PFSK-1 (cell line): ENCODE measurements around the gene MAGI2.

Experiments used
- FOXP2 ChIP-seq: optimal IDR thresholded peaks from 2 replicates; pipeline ENCODE3; 2011; ENCODE audit warnings: borderline replicate concordance, control low read depth, inconsistent platforms; ENCODE audit not compliant: insufficient read depth; ENCODE audit errors: extremely low read length, extremely low read depth
- POLR2AphosphoS5 ChIP-seq: IDR thresholded peaks from 2 replicates; pipeline ENCODE4 v1.6.1; 2012; ENCODE audit warnings: low read depth, mild to moderate bottlenecking, control low read depth, low read length, moderate library complexity
- REST ChIP-seq, 2 experiments: IDR thresholded peaks; 2 replicates each; pipeline versions ENCODE4 v1.6.1 to v1.8.0; 2011 to 2012; ENCODE audit warnings: low read depth in 2 of 2, low read length in 2 of 2, control low read depth in 1 of 2, inconsistent platforms in 1 of 2, mild to moderate bottlenecking in 1 of 2, moderate library complexity in 1 of 2; ENCODE audit not compliant: insufficient read depth in 1 of 2
- SIN3A ChIP-seq: IDR thresholded peaks from 2 replicates; pipeline ENCODE4 v1.6.1; 2012; ENCODE audit warnings: mild to moderate bottlenecking, low read length, moderate library complexity, borderline replicate concordance; ENCODE audit not compliant: insufficient read depth
- TAF1 ChIP-seq: IDR thresholded peaks from 2 replicates; pipeline ENCODE4 v1.6.1; 2012; ENCODE audit warnings: low read length, control low read depth, borderline replicate concordance; ENCODE audit not compliant: insufficient read depth

Gene MAGI2

DNA sequence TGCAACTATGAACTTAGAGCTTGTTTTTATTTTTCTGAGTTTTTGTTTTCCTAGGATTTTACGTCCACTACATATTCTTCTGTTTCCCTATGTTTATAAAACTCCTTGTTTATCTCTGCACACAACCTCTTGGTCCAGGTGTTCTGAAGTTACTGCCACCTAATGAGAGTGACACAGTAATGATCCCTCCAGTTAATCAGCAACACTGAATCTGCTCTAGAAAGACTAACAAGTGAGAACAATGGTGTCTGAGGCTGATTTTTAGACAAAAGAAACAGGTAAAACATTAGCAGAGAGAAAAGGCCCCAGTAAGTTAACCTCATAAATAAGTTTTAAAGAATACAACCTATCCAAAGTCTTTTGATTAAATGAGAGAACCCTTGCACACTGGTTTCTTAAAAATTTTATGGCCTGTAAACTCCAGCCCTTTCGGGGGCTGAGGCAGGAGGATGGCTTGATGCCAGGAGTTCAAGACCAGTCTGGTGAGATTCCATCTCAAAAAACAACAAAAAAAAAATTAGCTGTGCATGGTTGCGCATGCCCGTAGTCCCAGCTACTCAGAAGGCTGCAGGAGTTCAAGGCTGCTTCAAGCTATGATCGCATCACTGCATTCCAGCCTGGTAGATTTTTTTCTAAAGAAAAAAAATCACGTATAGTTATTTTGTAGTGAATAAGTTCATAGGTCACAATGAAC lies 397.6 kb downstream of the MAGI2 start:
- no peak for TF ChIP-seq TAF1
- TF ChIP-seq POLR2AphosphoS5, result no peak
- TF ChIP-seq SIN3A, result no peak
- TF ChIP-seq FOXP2, result no peak
- no peak for TF ChIP-seq REST (IDR thresholded peaks at IDR 0.05; ENCODE audit: insufficient read depth in 1 of 2, low read depth in 2 of 2, low read length in 2 of 2)

DNA sequence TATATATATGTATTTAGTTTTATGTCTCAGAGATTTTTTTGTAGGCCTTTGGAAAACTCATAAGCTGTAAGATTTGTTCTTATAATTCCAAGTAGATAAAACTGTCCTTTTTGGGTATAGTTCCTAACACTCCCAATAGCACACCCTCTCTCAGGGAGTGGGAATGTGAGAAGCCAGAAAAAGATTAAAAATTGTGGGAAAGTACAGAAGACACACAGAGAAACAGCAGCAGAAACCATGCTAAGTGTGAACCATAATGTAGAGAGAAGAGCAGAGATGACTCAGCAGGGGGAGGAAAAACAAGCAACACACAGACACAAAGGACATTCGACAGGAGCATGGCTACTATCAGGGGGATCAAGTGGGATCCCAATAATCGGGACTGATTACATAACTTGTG lies 401.6 kb downstream of the MAGI2 start:
- TF ChIP-seq FOXP2, result no peak
- TF ChIP-seq REST (IDR thresholded peaks at IDR 0.05; ENCODE audit: insufficient read depth in 1 of 2, low read depth in 2 of 2, low read length in 2 of 2), result no peak
- no peak for TF ChIP-seq TAF1
- no peak for TF ChIP-seq SIN3A
- no peak for TF ChIP-seq POLR2AphosphoS5

DNA sequence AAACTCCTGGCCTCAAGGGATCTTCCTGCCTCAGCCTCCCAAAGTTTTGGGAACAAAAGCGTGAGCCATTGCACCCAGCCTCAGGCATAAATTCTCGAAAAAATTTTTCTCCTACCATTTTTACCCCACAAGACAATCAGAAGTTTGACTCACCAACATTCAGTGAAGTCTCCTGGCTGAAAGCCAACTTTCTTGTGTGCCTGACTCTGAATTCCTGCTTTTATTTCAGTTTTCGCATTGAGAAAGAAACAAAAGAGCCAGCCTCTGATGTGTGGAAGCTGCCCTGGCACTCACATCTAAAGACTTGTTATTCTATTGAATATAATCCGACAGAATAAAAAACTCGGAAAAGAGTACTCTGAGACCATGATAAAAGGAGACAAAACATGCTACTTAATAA lies 402.9 kb downstream of the MAGI2 start:
- no peak for TF ChIP-seq FOXP2
- no peak for TF ChIP-seq TAF1
- TF ChIP-seq REST (IDR thresholded peaks at IDR 0.05; ENCODE audit: insufficient read depth in 1 of 2, low read depth in 2 of 2, low read length in 2 of 2), result no peak
- TF ChIP-seq SIN3A, result no peak
- TF ChIP-seq POLR2AphosphoS5, result no peak

- TF ChIP-seq FOXP2 (no peak), TAF1 (no peak), SIN3A (no peak)
Measured at GRCh38 chr7:79046061-79046460, 407.4 kb downstream of the MAGI2 start.

DNA sequence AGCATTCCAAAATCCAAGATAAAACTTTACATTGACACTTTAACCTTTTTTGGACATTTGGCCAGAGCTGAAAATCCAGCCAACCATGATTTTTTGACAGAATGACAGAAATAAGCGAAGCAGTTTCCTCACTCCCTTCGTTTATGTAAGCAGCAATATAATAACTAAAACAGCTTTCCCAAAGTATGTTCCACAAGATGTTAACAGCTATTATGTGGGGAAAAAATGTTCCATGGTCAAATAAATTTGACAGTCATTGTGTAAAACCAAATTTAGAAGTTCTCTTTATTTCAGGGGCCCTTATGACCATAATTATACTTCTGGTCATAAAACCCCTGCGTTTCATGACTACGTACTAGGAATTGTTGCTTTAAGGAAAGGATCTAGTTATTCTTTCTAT lies 416.5 kb downstream of the MAGI2 start:
- TF ChIP-seq REST (IDR thresholded peaks at IDR 0.05; ENCODE audit: insufficient read depth in 1 of 2, low read depth in 2 of 2, low read length in 2 of 2) (no peak), POLR2AphosphoS5 (no peak), SIN3A (no peak), FOXP2 (no peak), TAF1 (no peak)
